Measurements from ENCODE around the gene ZNF283. TPM values are rescaled to one million over a fixed set of nuclear protein-coding genes. Genes with fewer than 3 reads are reported as not detected.

ZNF283 gene
- total RNA-seq, 1 donor: 13.4 TPM

GRCh38 chr19:43789029-43789428 is 38.1 kb upstream of the ZNF283 start:
- H3K4me3 ChIP-seq (ENCODE audit: insufficient read depth, low read length): no peak overlapping the region
- H3K4me1 ChIP-seq (ENCODE audit: insufficient read depth, low read length): peaks cover 13% of the 10 kb centered on the region
- no peaks in the 10 kb centered on the region for H4K20me1 ChIP-seq (ENCODE audit: insufficient read depth, low read length)
- H2AFZ ChIP-seq (ENCODE audit: low read length): no peak overlapping the region
- DNase-seq (ENCODE audit: insufficient read length, low spot score, missing footprints): peak; percentile 41
- no peak overlapping the region for H3K27ac ChIP-seq (ENCODE audit: low read depth, low read length)
- peaks cover 14% of the 10 kb centered on the region for H3K27me3 ChIP-seq (ENCODE audit: insufficient read depth, low read length)
- H3K4me2 ChIP-seq (ENCODE audit: insufficient read depth, low read length): no peak overlapping the region
- H3K36me3 ChIP-seq (ENCODE audit: insufficient read depth, low read length): no peaks in the 10 kb centered on the region
- H3K79me2 ChIP-seq (ENCODE audit: insufficient read depth, low read length): no peaks in the 10 kb centered on the region
- H3K9me3 ChIP-seq (ENCODE audit: low read depth, low read length): no peaks in the 10 kb centered on the region
- TF ChIP-seq CTCF (IDR thresholded peaks at IDR 0.05; ENCODE audit: extremely low read depth, low read depth, low read length): no peak

- no peak overlapping the region for H3K4me3 ChIP-seq (ENCODE audit: insufficient read depth, low read length)
- TF ChIP-seq CTCF (IDR thresholded peaks at IDR 0.05; ENCODE audit: extremely low read depth, low read depth, low read length): no peak
- DNase-seq (ENCODE audit: insufficient read length, low spot score, missing footprints): no peak
- H3K9me3 ChIP-seq (ENCODE audit: low read depth, low read length): no peaks in the 10 kb centered on the region
- H4K20me1 ChIP-seq (ENCODE audit: insufficient read depth, low read length): no peaks in the 10 kb centered on the region
- peaks cover 17% of the 10 kb centered on the region for H3K27me3 ChIP-seq (ENCODE audit: insufficient read depth, low read length)
- no peak overlapping the region for H2AFZ ChIP-seq (ENCODE audit: low read length)
- no peaks in the 10 kb centered on the region for H3K36me3 ChIP-seq (ENCODE audit: insufficient read depth, low read length)
- no peaks in the 10 kb centered on the region for H3K4me1 ChIP-seq (ENCODE audit: insufficient read depth, low read length)
- H3K27ac ChIP-seq (ENCODE audit: low read depth, low read length): no peak overlapping the region
- H3K79me2 ChIP-seq (ENCODE audit: insufficient read depth, low read length): no peaks in the 10 kb centered on the region
- H3K4me2 ChIP-seq (ENCODE audit: insufficient read depth, low read length): no peak overlapping the region
Observed at GRCh38 chr19:43790587-43790986, 36.5 kb upstream of the ZNF283 start.

- no peak for TF ChIP-seq CTCF (IDR thresholded peaks at IDR 0.05; ENCODE audit: extremely low read depth, low read depth, low read length)
- Histone ChIP-seq H3K36me3 (ENCODE audit: insufficient read depth, low read length) (no peaks in the 10 kb centered on the region), H3K9me3 (ENCODE audit: low read depth, low read length) (no peaks in the 10 kb centered on the region)
Observed at GRCh38 chr19:43797118-43797517, 30.0 kb upstream of the ZNF283 start.

GRCh38 chr19:43797556-43797955 is 29.6 kb upstream of the ZNF283 start:
- no peak for TF ChIP-seq CTCF (IDR thresholded peaks at IDR 0.05; ENCODE audit: extremely low read depth, low read depth, low read length)
- H3K27me3 ChIP-seq (ENCODE audit: insufficient read depth, low read length): peaks cover 38% of the 10 kb centered on the region
- H3K27ac ChIP-seq (ENCODE audit: low read depth, low read length): no peak overlapping the region
- H2AFZ ChIP-seq (ENCODE audit: low read length): no peak overlapping the region
- H3K79me2 ChIP-seq (ENCODE audit: insufficient read depth, low read length): no peaks in the 10 kb centered on the region
- H3K36me3 ChIP-seq (ENCODE audit: insufficient read depth, low read length): no peaks in the 10 kb centered on the region
- no peaks in the 10 kb centered on the region for H4K20me1 ChIP-seq (ENCODE audit: insufficient read depth, low read length)
- no peaks in the 10 kb centered on the region for H3K4me1 ChIP-seq (ENCODE audit: insufficient read depth, low read length)
- no peaks in the 10 kb centered on the region for H3K9me3 ChIP-seq (ENCODE audit: low read depth, low read length)
- H3K4me3 ChIP-seq (ENCODE audit: insufficient read depth, low read length): no peak overlapping the region
- no peak for DNase-seq (ENCODE audit: insufficient read length, low spot score, missing footprints)
- H3K4me2 ChIP-seq (ENCODE audit: insufficient read depth, low read length): no peak overlapping the region

More at GRCh38 chr19:43797118-43797517, 30.0 kb upstream of the ZNF283 start:
- H2AFZ ChIP-seq (ENCODE audit: low read length): no peak overlapping the region
- DNase-seq (ENCODE audit: insufficient read length, low spot score, missing footprints): no peak
- H4K20me1 ChIP-seq (ENCODE audit: insufficient read depth, low read length): no peaks in the 10 kb centered on the region
- no peaks in the 10 kb centered on the region for H3K4me1 ChIP-seq (ENCODE audit: insufficient read depth, low read length)
- peaks cover 37% of the 10 kb centered on the region for H3K27me3 ChIP-seq (ENCODE audit: insufficient read depth, low read length)
- no peaks in the 10 kb centered on the region for H3K79me2 ChIP-seq (ENCODE audit: insufficient read depth, low read length)
- no peak overlapping the region for H3K4me2 ChIP-seq (ENCODE audit: insufficient read depth, low read length)
- no peak overlapping the region for H3K4me3 ChIP-seq (ENCODE audit: insufficient read depth, low read length)
- no peak overlapping the region for H3K27ac ChIP-seq (ENCODE audit: low read depth, low read length)

Measured in osteoblast (primary cell).